Heart right ventricle (tissue), 16 donors: ENCODE measurements around the gene CCDC157. TPM values are rescaled to one million over a fixed set of nuclear protein-coding genes. Genes with fewer than 3 reads are reported as not detected.

ENCODE experiments used
- ATAC-seq, 8 donors: fragments of 200-7000 bp; cut with Tn5 transposase; one replicate each; pipeline ENCODE4 v1.9.1; 2020; ENCODE audit warnings: mild to moderate bottlenecking in 8 of 8, moderate library complexity in 8 of 8, moderate number of reproducible peaks in 1 of 8
- DNase-seq, 2 donors: peaks; one replicate each; pipeline ENCODE4 v3.0.0-alpha.2; 2020
- H3K27ac ChIP-seq, 10 donors: fragments of 200-600 bp; sonication (generic) in 2 of 10; one replicate each; pipeline versions ENCODE4 v1.5.0 to v1.8.0; 2020 to 2022; ENCODE audit warnings: mild to moderate bottlenecking in 3 of 10
- H3K27me3 ChIP-seq, 7 donors: fragments of 200-600 bp; one replicate each; pipeline ENCODE4 v1.8.0; 2021 to 2022; ENCODE audit warnings: mild to moderate bottlenecking in 2 of 7
- H3K36me3 ChIP-seq, 9 donors: fragments of 200-600 bp; sonication (generic) in 1 of 9; one replicate each; pipeline versions ENCODE4 v1.5.0 to v1.8.0; 2020 to 2022; ENCODE audit warnings: mild to moderate bottlenecking in 2 of 9
- H3K4me1 ChIP-seq, 9 donors: fragments of 200-600 bp; sonication (generic) in 1 of 9; one replicate each; pipeline versions ENCODE4 v1.5.0 to v1.8.0; 2020 to 2022; ENCODE audit warnings: mild to moderate bottlenecking in 4 of 9
- H3K4me3 ChIP-seq, 10 donors: fragments of 200-600 bp; sonication (generic) in 2 of 10; one replicate each; pipeline versions ENCODE4 v1.5.0 to v1.8.0; 2020 to 2022; ENCODE audit warnings: mild to moderate bottlenecking in 7 of 10, moderate library complexity in 2 of 10
- H3K9me3 ChIP-seq, 11 donors: fragments of 200-600 bp in 10 of 11; sonication (generic) in 2 of 11; one replicate each; pipeline versions ENCODE4 v1.5.0 to v1.8.0; 2013 to 2022; ENCODE audit warnings: mild to moderate bottlenecking in 2 of 11, control low read depth in 1 of 11, moderate library complexity in 1 of 11
- CTCF ChIP-seq, 9 donors: fragments of 200-600 bp; sonication (generic) in 2 of 9; IDR thresholded peaks; one replicate each; pipeline versions ENCODE4 v1.5.0 to v1.8.0; 2021 to 2022; ENCODE audit warnings: antibody characterized with exemption in 9 of 9, mild to moderate bottlenecking in 5 of 9, moderate library complexity in 1 of 9
- WGBS, 2 donors: extraction: QIAGEN DNeasy Blood & Tissue Kit; methylation state at CpG; one replicate each; pipeline ENCODE4 v1.1.7; 2013; ENCODE audit warnings: inconsistent platforms in 1 of 2; 5-methylcytosine and 5-hydroxymethylcytosine counted together
- intact Hi-C, 10 donors: fragments of 100-400 bp; cut with DNase I; formaldehyde crosslinking; loops; one replicate each; pipeline versions ENCODE4 v1.11.1 to v1.14.2; 2022
- polyA plus RNA-seq, 2 donors: library from polyadenylated mRNA; stranded (reverse); fragments of 200-250 nt; gene quantifications; one replicate each; pipeline ENCODE4 v1.2.3, GENCODE V29; 2013
- total RNA-seq, 10 donors: library from RNA; stranded (reverse); fragmentation: NEBNext Ultra II Directional in 3 of 10; extraction: Animal tissue kit (Norgen Biotek cat#: 25700) in 3 of 10; gene quantifications; one replicate each; pipeline versions ENCODE4 v1.2.1 to v1.2.4, GENCODE V29; 2021 to 2023
- donor health status: Arrhythmogenic right ventricular cardiomyopathy.
- donor health status: ischemic (EF 13 %, LVEDD 7.1; RV severe dilation, severe dysfunction).
- donor health status: healthy with polysubstance abuse.
- donor health status: DM: no; HTN: yes; CAD: no.
- donor health status: DM: no; HTN: no; CAD: no.
- donor health status: ischemic (EF 25% LVEDD 6.9; RV normal size, moderate dysfunction).
- donor health status: ischemic (EF 25% LVEDD 5.7; RV mildly dilated, moderate dysfunction).
- donor health status: healthy.
- donor health status: DM: yes; HTN: yes; CAD: no.
- donor health status: Ischemic cardiomyopathy.
- donor health status: ischemic (EF 35%, LVEDD 5.7; RV mildly dilated, moderate dysfunction).
- donor health status: nonischemic (EF 11% LVEDD 7.7; RV severe dilation, severe dysfunction).
- donor health status: DM: yes; HTN: yes; CAD: no.
- donor health status: PGD.
- donor health status: ischemic (EF 29% LVEDD 5.4; RV normal size, mild dysfunction).
- donor health status: nonischemic (EF 23%, LVEDD 6.1; RV moderate dilation, normal function).

Gene CCDC157
- total and polyA plus RNA-seq, 12 donors, result 0.11 to 1.2 (median 0.91) TPM

- ATAC-seq (peak; percentile 59 to 78 (median 74)), DNase-seq (peak; percentile 38 to 74)
- intact Hi-C loops, result loop anchor here in 4 of 10 donors (10.0 kb wide), 3 partner anchors 88 to 358 kb away; no protein-coding TSS in a partner anchor
- no peaks in the 10 kb centered on the region for H3K36me3 ChIP-seq
- H3K27me3 ChIP-seq, result peaks cover 0 to 55% (median 39%) of the 10 kb centered on the region in 7 donors
- H3K4me3 ChIP-seq, result peak within 1 kb of the TSS; percentile 32 to 66 (median 60)
- no peak for TF ChIP-seq CTCF (IDR thresholded peaks at IDR 0.05)
- WGBS, 2 donors, result 1% methylated on average over 52 to 56 of the region's 56 CpGs
- peak within 1 kb of the TSS in 4 of 10 donors; percentile 1 to 76 (median 35) for H3K27ac ChIP-seq
- no peaks in the 10 kb centered on the region for H3K9me3 ChIP-seq
- H3K4me1 ChIP-seq, result peaks cover 0 to 26% (median 15%) of the 10 kb centered on the region in 9 donors
These were observed 40.3 kb downstream of the CCDC157 start, which contains the start of gene SEC14L2 for GRCh38 chr22:30396871-30397655. Gene SEC14L2, plus strand, starts transcription at chr22:30397018. Its CDS starts 99 bp downstream, at chr22:30397117.

GRCh38 chr22:30397656-30398635 is 41.1 kb downstream of the CCDC157 start:
- H3K27me3 ChIP-seq, result peaks cover 0 to 49% (median 39%) of the 10 kb centered on the region in 7 donors
- H3K36me3 ChIP-seq, result no peaks in the 10 kb centered on the region
- intact Hi-C loops, result loop anchor here in 4 of 10 donors (10.0 kb wide), 3 partner anchors 87 to 357 kb away; no protein-coding TSS in a partner anchor
- WGBS, 2 donors, result 21% methylated on average over 11 of the region's 11 CpGs
- ATAC-seq (peak in 5 of 8 donors; percentile 4 to 25 (median 16)), DNase-seq (no peak)
- H3K4me1 ChIP-seq, result peaks cover 0 to 26% (median 15%) of the 10 kb centered on the region in 9 donors
- TF ChIP-seq CTCF (IDR thresholded peaks at IDR 0.05), result no peak
- H3K27ac ChIP-seq, result peak overlapping the region in 1 of 10 donors; percentile 76
- H3K4me3 ChIP-seq, result peak overlapping the region; percentile 32 to 66 (median 60)
- H3K9me3 ChIP-seq, result no peaks in the 10 kb centered on the region

GRCh38 chr22:30398685-30399680 is 42.2 kb downstream of the CCDC157 start:
- Histone ChIP-seq H3K36me3 (no peaks in the 10 kb centered on the region), H3K27me3 (peaks cover 0 to 42% (median 36%) of the 10 kb centered on the region in 7 donors), H3K4me1 (peaks cover 0 to 26% (median 15%) of the 10 kb centered on the region in 9 donors), H3K27ac (no peak overlapping the region), H3K4me3 (no peak overlapping the region), H3K9me3 (no peaks in the 10 kb centered on the region)
- TF ChIP-seq CTCF (IDR thresholded peaks at IDR 0.05), result no peak
- no peak for DNase-seq
- ATAC-seq, result no peak
- intact Hi-C loops, result loop anchor here in 4 of 10 donors (10.0 kb wide), 3 partner anchors 86 to 356 kb away; no protein-coding TSS in a partner anchor
- WGBS, 2 donors, result 59 to 60% methylated on average over 25 of the region's 25 CpGs
